GM19455 (cell line): ENCODE data around the gene CXCL9.
"Not testable (repeated sequence)": the region's sequence is repeated elsewhere in the genome, so short reads cannot be mapped to it uniquely, and the experiment has no call there.

Source experiments
- ATAC-seq: cut with Tn5 transposase; IDR thresholded peaks from one replicate; pipeline ENCODE4 v1.9.1; 2021; ENCODE audit not compliant: unreplicated experiment

The CXCL9 gene

GRCh38 chr4:76012388-76012801 is 5.1 kb upstream of the CXCL9 start:
- ATAC-seq, result no peak

GRCh38 chr4:76011700-76012387 is 4.5 kb upstream of the CXCL9 start:
- ATAC-seq, result no peak

- ATAC-seq, result no peak
Observed at GRCh38 chr4:76011018-76011670, 3.8 kb upstream of the CXCL9 start.

- no peak for ATAC-seq
Observed at GRCh38 chr4:76010576-76010975, 3.3 kb upstream of the CXCL9 start.

GRCh38 chr4:76009311-76009710 is 2.0 kb upstream of the CXCL9 start:
- ATAC-seq, result no peak

GRCh38 chr4:76003620-76004019 is 3.7 kb downstream of the CXCL9 start:
- no peak for ATAC-seq

GRCh38 chr4:76003035-76003434 is 4.3 kb downstream of the CXCL9 start:
- ATAC-seq, result no peak

GRCh38 chr4:76002176-76002575 is 5.1 kb downstream of the CXCL9 start:
- ATAC-seq, result no peak

- ATAC-seq, result no peak
Observed at GRCh38 chr4:76001700-76002099, 5.6 kb downstream of the CXCL9 start.

GRCh38 chr4:76000279-76000678 is 7.0 kb downstream of the CXCL9 start:
- ATAC-seq, result no peak

- not testable (repeated sequence) for ATAC-seq
Observed at GRCh38 chr4:75998525-75999147, 8.7 kb downstream of the CXCL9 start.

- ATAC-seq, result no peak
Observed at GRCh38 chr4:75997946-75998345, 9.4 kb downstream of the CXCL9 start.

- no peak for ATAC-seq
Observed at GRCh38 chr4:75997081-75997480, 10.2 kb downstream of the CXCL9 start.

GRCh38 chr4:75995727-75996126 is 11.6 kb downstream of the CXCL9 start:
- no peak for ATAC-seq

GRCh38 chr4:75992462-75992861 is 14.8 kb downstream of the CXCL9 start:
- ATAC-seq, result no peak

- ATAC-seq, result no peak
Observed at GRCh38 chr4:75989846-75990528, 17.3 kb downstream of the CXCL9 start.

- ATAC-seq, result no peak
Observed at GRCh38 chr4:75985116-75985515, 22.2 kb downstream of the CXCL9 start.

GRCh38 chr4:75980576-75980975 is 26.7 kb downstream of the CXCL9 start:
- ATAC-seq, result no peak

GRCh38 chr4:75976177-75976576 is 31.1 kb downstream of the CXCL9 start:
- no peak for ATAC-seq

GRCh38 chr4:75973766-75974165 is 33.5 kb downstream of the CXCL9 start:
- ATAC-seq, result no peak

- ATAC-seq, result no peak
Observed at GRCh38 chr4:75968084-75968483, 39.2 kb downstream of the CXCL9 start.

- ATAC-seq, result no peak
Observed at GRCh38 chr4:75963558-75963957, 43.8 kb downstream of the CXCL9 start.
